Activated T-cell treated with anti-CD3 and anti-CD28 coated beads for 1 hour (primary cell): ENCODE results near the gene RAP1GAP2.

Experiments used
- DNase-seq: peaks from one replicate; pipeline ENCODE4 v3.0.0-alpha.2; 2020; ENCODE audit warnings: low read depth

The RAP1GAP2 gene

DNA sequence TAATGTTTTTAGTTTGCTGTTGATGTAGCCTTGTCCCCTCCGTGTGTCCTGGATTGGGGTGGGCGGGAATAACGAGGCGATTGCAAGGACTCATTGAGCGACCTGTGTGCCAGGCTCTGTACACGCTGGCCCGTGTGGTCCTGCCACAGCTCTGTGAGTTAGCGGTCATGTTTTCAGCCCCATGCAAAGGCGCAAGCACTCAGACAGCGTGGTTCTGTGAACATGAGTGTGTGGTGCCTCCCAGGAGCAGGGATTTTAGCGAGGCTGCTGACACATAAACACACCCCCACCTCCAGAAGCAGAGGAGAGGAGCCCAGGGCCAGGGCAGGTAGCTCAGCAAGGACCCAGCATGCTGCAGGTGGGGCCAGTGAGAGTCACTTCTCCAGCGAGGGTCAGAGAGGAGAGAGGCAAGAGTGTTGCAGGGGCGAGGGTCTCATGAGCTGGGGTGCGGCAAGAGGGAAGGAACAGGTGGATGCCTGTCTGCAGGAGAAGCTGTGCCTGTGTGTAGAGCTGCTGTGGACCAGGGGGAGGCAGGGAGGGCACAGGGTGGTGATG lies 151.8 kb downstream of the RAP1GAP2 start:
- no peak for DNase-seq

DNA sequence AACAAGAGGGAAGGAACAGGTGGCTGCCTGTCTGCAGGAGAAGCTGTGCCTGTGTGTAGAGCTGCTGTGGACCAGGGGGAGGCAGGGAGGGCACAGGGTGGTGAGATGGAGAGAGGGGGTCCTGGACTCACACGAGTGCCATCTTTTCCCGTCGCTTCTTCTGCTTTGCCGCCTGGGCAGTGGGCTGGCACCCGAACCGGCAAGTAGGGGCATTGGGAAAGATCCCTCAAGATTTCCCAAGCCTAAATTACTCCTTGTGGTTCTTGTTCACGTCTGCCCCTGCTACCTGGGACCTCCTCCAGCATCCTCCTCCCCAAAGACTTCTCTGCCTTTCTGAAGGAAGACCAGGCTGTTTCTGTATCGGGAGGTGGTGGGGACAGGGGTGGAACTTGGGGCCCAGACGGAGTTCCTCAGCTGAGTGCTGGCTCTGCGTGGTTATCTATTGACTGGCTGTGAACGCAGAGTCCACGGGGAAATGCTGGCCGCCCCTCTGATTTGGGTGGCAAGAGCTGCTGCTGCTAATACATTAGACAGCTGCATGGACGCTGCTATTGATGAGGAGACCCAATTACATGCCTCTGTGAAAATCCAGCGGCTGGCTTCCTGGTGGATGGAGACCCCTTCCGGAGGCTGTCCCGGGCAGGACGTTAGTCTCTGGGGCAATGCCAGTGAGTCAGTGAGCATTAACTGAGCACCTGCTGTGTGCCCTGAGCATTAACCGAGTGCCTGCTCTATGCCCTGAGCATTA lies 152.7 kb downstream of the RAP1GAP2 start:
- DNase-seq, result no peak

DNA sequence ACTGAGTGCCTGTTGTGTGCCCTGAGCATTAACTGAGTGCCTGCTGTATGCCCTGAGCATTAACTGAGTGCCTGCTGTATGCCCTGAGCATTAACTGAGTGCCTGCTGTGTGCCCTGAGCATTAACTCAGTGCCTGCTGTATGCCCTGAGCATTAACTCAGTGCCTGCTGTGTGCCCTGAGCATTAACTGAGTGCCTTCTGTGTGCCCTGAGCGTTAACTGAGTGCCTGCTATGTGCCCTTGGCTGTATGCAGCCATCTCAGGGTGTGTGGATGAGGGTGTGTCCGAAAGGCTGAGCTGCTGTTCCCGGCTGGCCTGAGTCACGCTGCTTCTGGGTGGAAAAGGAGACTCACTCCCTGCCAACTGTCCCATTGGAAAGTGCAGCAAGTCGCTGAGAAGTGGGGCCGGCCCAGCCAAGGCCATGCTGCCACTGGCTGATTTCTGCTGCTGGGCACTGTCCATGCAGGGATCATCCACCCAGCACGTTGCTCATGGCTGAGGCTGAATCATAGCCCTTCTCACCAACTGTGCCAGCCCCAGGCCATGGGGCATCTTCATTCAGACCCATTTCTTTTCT lies 153.3 kb downstream of the RAP1GAP2 start:
- no peak for DNase-seq

- no peak for DNase-seq
Measured at GRCh38 chr17:2950846-2951245, 154.6 kb downstream of the RAP1GAP2 start.

GRCh38 chr17:2952174-2952845 lies 156.1 kb downstream of the RAP1GAP2 start:
- DNase-seq, result no peak

- no peak for DNase-seq
Measured at GRCh38 chr17:2954898-2955445, 158.7 kb downstream of the RAP1GAP2 start.

DNA sequence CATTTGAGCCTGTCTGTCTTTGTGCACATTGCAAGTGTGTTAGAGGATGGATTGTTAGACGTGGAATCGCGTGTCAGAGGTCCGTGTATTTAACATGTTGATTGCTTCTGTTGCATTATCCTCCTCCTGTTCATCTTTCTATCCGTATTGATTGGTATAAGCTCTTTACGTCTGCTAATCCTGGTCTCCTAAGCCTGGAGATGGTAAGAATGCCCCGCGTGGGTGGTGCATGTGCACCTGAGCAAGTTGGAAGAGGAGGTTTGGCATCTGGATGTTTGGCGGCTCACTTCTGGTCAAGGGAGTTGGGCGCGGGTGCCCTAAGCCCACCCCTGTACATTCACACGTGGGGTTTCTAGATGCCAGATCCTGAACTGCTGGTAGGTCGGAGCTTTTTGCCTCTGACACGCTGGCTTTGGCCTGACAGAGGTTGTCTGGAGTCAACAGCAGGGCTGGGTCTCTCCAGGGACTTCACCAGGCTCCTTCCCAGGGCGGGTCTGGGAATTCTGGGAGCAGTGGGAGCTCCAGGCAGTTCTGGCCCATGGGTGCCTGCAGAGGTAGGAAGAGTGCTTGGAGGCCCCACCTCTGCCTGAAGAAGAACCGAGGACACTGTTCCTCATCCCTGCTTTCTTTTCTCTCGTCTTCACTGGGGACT lies 159.8 kb downstream of the RAP1GAP2 start:
- DNase-seq, result no peak

- no peak for DNase-seq
Measured at GRCh38 chr17:2957631-2958286, 161.5 kb downstream of the RAP1GAP2 start.

- DNase-seq, result no peak
Measured at GRCh38 chr17:2958706-2959222, 162.5 kb downstream of the RAP1GAP2 start.

- DNase-seq, result no peak
Measured at GRCh38 chr17:2959371-2960130, 163.3 kb downstream of the RAP1GAP2 start.

DNA sequence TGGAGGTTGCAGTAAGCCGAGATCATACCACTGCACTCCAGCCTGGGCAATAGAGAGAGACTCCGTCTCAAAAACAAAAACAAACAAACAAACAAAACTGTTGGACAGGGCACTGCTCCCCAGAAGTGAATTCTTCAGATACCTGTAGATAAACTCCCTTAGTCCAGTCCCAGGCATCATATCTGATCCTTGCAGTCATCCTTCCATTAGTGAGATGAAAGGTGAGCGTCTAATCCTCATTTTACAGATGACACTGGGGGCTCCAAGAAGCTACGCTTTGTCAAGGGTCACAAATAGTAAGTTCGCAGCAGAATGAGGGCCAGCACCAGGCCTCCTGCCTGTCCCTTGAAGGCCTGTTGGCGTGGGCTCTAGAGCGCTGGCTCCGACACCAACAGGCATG lies 165.2 kb downstream of the RAP1GAP2 start:
- DNase-seq, result no peak

DNA sequence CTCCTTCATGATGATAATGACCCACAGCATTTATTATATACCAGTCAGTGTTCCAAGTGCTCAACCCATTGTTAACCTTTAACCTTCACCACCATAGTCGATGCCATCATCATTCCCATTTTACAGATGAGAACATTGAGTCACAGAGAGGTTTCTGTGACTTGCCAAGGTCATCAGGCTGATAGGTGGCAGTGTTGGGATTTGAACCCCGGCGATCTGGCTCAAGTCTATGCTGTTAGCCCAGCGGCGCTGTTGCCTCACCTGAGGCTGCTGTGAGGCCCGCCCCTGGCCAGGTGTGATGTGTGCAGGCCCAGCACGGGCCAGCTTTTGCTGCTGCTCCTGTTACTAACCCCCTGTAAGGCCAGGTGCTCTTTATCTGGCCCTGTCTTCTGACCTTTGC lies 166.0 kb downstream of the RAP1GAP2 start:
- DNase-seq, result no peak

- no peak for DNase-seq
Measured at GRCh38 chr17:2962729-2963128, 166.5 kb downstream of the RAP1GAP2 start.

- no peak for DNase-seq
Measured at GRCh38 chr17:2963332-2964027, 167.2 kb downstream of the RAP1GAP2 start.

- DNase-seq, result no peak
Measured at GRCh38 chr17:2964028-2964356, 167.8 kb downstream of the RAP1GAP2 start.

GRCh38 chr17:2964370-2964769 lies 168.1 kb downstream of the RAP1GAP2 start:
- no peak for DNase-seq

DNA sequence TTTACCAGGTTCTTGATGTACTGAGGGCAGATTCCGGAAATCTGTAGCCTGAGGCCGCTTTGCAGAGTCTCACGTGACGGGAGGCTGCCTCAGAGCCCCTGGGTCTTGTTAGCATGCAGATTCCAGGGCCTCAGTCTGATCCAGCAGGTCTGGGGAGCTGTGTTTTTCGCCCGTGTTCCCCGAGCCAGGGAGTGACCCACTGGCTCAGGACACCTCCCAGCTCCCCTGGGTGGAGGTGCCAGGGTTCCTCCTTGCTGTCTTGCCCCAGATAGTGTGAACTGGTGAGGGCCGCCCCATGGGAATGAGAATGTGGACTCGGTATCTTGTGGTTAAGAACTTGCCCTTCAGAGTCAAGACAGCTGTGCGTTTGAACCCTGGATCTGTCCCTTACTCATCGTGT lies 168.6 kb downstream of the RAP1GAP2 start:
- no peak for DNase-seq

DNA sequence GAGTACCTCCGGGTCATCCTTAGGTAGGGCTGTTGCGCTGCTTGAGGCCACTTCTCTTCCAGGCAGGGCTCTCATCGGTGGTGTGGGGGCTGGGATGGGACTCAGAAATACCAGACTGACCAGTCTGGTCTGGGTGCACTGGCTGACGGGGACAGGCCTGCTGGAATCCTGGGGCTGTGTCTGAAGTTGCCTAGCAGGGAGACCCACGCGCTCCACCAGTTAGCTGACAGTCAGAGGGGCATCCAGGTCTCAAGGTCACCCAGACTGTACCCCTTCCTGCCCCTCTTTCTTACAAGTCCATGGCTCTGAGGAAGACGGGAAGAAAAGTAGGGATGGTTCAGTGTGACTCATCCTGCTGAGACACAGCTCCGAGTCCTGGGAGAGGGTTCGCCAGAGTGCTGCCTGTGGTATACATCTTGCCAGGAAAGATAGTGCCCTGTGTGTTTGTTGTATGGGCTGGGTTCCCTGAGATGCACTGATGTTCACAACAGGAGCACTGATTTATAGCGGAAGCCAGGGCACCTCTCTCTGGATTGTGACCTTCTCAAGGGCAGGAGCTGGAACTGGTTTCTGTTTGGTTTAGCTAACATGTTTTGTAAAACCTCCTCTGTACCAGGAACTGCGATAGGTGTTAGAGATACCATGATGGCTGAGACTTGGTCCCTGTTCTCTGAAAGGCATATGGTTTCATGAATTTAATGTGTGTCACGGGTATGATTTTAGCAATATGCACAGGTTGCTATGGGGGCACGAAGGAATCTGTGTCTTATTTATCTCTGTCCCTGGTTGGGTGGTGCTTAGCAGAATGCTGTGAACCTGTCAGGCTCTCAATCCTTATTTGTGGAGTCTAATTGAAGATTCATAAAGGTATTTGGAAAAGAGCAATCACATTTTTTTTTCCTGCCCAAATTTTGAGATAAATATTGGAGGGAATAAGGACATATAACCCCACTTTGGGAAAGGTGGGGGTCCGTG lies 169.7 kb downstream of the RAP1GAP2 start:
- DNase-seq, result no peak

DNA sequence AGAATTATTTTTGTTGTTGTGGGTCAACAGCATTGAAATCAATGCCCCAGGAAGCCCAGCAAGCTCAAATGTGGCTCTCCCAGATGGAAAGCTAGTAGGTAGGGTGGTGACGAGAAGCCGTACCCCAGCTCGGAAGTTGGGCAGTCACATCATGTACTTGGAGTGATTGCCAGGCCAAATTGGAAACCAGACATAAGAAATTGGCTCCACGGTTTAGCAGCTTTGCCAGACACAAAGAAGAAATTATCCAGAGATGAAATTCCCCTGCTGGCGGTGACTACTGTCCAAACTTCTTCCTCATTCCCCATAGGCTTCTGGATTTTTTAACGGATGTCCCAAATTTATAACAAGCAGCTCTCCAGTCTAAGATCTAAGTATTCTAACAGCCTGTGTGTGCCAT lies 171.3 kb downstream of the RAP1GAP2 start:
- no peak for DNase-seq
